Right kidney (tissue), 1 donor: ENCODE measurements around the gene PARVB.

ENCODE experiments used
- DNase-seq: peaks from one replicate; pipeline ENCODE4 v3.0.0-alpha.2; 2016

The PARVB gene

DNA sequence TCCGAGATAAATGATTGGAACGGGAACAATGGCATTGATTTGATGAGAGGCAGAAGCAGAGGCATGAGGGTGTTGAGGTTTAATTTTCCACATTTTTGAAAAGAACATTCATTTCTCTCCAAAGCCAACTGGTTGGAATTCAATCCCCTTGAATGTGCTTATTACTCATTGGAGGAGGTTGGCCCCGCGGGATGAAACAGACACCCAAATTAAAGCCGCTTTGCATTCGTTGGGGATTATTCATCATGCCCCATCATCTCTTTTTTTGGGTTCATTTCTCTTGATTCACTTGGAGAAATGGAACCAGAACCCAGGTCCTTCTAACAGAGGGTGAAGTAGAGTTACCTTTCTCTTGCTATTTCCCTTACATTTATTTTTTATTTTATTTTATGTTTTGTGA, 109.1 kb downstream of the PARVB start:
- no peak for DNase-seq

DNA sequence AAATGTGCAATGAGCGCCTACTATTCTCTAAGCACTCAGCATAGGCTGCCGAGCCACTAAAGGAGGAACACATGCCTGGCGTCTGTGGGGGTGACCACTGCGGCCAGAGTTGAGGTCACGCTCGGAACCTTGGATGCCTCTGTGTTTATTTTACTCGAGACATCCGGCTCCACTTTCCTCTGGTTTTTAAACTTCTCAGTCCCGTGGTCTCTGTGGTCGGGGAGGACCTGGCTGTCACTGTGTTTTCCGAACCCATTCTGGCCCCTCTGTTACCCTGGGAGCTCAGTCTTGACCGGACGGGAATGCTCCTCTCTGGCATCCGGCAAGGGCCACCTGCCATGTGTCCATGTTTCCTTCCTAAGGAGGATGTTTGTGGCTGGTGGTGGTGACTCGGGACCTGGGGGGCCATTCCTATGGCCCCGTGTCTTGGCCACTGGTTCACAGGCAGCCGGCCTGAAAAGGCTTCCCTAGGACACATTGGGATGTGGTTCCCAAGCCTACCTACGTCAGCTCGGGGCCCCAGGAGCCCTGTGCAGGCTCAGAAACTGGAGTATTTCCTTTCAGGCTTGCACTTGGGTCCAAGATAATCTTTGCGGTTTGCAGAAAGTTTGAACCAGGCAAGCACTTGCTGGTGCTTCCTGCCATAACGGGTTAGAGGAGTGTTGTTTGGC, 109.9 kb downstream of the PARVB start:
- no peak for DNase-seq

DNA sequence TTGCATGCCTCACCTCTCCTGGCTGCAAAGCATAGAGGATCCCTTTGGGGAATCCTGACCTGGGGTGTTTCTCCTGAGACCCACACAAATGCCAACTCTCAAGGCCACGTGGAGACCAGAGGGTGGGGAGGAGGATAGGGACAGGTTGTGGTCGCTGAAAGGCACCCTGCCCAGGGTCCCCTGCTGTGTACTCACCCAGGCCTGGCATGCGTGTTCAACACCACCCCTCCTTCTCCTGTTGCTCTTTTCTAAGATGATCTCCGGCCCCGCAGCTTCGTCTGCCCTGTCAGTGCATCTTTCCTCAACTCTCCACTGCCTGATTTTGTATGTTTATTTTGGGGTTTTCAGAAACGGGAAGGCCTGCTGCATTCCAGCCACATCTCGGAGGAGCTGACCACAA, 112.0 kb downstream of the PARVB start:
- DNase-seq = no peak

DNA sequence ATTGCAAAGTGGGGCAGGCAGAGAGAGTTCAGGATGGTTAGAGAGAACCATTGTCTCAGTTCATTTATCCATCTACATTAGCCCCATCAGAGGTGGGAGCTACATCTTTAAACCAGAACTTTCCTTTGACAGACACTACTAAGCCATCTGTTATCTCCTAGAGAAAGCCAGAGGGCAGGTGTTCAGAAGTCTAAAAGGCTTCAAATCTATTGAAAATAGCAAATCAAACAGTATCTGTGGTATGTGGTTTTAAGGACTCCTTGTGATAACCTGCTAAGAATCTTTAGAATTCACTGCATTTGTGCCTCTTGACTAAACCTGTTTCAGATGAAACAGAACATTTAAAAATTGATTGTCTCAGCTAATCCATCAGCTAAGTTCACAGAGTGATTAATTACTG, 112.7 kb downstream of the PARVB start:
- DNase-seq = no peak

DNA sequence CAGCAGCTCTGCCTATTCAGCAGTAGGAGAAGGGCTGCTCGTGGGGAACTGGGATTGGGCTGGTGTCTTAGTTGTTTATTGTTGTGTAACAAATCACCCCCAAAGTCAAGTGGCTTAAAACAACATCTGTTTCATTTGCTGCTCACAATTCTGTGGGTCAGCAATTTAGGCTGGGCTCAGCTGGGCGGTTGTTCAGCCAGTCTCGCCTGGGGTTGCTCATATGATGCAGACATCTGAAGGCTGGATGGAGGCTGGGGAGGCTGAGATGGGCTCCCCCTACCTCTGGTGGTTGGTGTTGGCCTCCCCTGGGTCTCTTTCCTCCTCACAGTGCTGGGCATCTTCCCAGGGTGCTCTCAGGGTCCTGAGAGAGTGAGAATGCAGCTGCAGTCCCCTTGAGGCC, 113.3 kb downstream of the PARVB start:
- DNase-seq = no peak

DNA sequence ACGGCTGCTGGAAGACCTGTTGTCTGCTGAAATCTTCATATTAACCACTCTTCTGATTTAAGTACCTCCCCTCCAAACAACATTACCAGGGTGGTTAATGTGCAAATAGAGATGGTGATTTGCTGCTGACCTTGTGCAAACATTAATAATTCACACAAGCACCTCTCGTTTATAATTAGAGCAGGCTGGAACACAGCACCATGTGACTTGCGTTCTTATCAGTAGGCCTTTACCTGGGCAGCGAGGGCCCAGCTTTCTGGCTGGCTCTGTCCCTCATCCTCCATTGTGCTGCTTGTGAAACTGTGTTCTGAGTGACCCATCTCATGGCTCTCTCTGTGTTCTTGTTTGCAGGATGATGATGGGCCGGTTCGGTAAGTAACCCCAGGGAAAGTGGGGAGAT, 115.7 kb downstream of the PARVB start:
- no peak for DNase-seq

DNA sequence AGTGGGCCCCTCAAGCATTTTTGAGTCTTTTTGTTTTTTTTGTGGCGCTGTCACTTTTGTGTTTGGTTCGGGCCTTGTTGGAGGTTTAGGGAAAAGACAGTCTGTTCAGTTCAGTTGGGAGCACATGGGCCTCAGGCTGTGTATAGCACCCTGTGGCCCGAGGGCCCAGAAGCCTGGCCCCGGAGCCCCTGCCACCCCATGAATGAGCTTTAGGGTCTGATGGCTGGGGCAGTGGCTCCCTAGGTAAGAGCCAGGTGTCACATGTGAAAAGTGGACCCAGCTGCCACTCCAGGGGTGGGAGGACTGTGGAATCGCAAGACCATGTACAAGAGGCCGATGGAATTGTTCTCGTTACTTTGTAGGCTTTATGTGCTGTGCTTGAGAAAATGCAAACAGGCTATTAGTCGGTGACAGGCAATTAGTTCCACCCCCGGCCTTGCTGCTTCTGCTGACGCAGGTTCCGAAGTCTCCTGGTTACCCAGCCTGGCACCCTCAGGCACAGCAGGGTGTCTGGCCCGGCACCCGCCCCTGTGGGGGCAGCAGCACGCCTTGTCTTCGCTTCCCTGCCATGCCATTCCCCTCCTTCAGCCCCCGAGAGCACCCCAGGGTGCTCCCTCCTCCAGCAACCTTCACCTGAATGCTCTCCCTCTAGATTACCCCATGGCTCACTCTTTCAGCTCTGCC, 118.5 kb downstream of the PARVB start:
- no peak for DNase-seq

DNA sequence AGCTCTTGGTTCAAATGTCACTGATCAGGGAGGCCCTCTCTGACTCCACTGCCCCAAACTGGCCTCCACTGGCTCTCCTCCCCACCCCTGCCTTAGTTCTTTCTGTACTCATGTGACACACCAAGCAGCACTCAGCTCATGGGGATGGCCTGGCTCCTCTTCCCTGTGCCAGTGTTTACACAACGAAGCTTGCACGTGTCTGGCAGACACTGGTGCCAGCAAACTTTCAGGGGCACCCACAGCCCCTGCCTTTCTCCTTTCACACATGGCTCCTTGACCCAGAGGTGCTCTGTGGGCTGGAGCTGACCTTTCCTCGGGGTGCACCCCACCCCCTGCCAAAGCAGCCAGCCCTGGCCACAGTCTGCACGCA, 119.0 kb downstream of the PARVB start:
- DNase-seq = no peak

DNA sequence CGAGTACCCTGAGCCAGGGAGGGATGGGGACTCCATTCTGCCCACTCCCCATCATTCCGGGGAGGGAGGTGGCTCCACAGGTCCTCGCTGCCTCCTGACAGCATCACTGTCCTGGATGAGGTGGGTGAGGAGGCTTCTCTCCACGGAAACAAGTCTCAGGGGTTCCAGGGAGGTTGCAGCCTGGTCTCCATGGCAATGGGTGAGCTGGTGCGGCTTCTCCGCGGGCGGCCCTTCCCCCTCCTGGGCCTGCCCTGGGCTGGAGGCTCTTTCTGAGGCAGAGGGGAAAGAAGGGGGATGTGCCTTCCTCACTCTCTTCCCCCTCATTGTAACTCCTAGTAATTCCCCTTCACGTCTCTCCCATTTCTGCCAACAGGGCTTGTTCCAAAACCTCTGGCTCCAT, 119.5 kb downstream of the PARVB start:
- DNase-seq = no peak

DNA sequence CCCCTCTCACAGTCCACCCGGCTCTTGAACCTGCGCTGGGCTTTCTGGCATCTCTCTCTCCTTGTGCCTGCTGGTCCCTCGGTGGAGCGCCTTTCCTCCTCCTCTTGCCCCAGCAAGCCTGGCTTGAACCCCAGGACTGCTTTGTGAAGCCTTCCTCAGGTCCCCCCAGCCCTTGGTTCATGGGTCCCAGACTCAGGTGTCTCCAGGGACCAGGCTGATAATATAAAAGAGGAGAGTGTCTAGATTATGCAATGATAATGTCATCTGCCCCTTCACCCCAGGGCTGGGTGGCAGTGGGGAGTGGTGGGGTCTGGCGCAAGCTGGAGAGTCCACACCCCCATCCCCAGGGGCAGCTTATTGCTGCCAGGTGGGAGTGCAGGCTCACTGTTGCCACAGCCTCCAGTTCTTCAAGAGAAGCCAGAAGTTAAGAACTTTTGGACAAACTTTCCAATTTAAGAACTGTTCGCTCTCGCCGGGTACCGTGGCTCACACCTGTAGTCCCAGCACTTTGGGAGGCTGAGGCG, 120.0 kb downstream of the PARVB start:
- DNase-seq = no peak

DNA sequence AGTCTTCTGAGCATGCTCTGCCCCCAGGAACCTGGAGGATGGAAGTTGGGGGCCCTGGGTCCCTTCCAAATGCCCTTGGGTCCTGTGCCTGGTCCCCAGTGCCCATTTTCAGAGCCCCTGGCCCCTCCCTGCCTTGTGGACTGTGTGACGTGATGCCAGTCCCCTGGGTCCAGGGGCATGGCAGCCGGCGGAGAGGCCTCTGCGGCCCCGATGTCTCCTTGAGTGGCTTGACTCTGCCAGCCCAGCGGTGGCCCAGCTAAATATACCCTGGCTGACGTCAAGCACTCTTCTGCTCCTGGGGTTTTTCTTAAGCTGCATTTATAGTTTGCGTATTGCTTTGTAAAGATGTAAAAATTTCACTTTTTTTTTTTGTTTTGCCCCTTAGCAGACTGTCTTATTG, 121.4 kb downstream of the PARVB start:
- no peak for DNase-seq

DNA sequence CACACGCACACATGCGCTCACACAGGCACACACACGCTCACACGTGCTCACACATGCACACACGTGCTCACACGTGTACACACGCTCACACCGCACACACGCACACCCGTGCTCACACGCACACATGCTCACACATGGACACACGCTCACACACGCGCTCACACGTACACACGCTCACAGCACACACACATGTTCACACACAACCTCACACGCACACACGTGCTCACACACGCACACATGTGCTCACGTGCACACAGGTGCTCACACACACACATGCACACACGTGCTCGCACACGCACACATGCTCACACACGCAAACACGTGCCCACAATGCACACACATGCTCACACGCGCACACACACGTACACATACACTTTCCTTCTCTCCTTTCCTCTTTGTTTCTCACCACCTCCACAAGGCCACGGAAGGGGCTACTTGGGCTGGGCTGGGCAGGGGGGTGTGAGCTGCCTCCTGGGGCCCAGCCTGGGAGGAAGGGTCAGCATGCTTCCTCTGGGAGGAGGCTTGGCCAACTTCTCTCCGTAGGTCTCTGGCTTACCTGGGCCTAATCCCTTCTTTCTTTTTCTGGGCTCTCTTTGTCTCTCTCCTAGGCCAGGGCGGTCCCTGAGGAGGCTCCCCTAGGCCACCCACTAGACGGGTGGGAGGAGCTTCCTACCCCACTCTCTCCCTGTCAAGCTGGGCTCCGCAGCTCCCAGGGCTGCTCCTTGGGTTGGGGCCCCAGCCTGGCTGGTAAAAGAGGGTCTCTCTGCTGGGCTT, 122.2 kb downstream of the PARVB start:
- DNase-seq = no peak

DNA sequence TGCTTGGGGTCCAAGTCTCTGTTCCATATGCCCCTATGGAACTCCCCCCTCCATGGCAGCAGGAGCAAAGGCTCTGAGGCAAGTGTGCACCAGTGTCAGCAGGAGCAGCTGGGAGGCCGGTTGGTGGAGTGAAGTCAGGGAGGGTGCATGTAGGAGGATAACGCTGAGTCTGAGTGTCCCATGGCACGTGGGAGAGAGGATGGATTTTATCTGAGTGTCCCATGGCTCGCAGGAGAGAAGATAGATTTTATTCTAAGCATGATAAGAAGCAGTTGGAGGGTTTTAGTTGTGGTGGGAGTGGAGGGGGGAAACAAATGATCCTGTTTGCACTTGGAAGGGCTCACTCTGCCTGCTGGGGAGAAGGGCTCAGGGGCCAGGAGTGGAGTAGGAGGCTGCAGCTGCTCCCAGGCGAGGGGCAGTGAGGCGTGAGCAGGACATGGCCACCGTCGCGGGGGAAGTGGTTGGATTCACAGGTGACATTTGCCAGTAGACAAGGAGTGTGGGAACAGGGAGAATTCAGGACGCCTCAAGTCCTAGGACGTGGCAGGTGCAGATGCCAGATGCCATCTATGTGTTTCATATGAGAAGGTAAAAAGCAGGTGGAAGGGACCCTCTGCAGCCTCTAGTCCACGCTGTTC, 123.0 kb downstream of the PARVB start:
- DNase-seq = no peak

DNA sequence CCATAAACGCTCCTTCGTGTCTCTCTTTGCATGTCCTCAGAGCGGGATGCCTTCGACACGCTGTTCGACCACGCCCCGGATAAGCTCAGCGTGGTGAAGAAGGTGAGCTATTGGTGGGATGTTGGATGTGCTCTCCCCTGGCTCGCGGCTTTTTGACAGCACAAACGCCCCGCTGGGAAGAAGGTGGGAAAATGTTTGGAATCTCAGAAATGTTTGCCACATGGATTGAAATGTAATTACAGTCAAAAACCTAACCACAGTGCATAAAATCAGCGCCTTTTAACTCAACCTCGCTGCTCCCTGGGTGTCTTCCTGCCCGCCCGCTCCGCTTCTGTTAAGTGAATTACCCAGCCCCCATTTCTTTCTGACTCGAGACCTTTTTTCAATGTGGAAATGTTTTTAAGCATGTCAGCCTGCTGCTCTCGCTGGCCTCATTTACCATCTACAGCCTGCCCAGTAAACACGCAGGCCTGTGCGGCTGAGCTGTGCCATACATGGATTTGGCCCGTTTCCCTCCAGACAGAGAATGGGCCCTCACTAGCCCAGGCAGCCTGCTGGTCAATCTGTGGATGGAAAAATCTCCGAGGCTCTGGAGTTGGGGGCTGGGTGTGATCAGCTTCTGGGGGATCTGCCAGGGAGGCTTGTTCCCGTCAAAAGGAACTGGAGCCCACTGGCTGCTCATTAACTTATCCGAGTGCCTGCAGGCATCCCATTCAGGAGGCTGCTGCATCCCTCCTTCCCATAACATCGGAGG, 123.9 kb downstream of the PARVB start:
- DNase-seq = no peak

DNA sequence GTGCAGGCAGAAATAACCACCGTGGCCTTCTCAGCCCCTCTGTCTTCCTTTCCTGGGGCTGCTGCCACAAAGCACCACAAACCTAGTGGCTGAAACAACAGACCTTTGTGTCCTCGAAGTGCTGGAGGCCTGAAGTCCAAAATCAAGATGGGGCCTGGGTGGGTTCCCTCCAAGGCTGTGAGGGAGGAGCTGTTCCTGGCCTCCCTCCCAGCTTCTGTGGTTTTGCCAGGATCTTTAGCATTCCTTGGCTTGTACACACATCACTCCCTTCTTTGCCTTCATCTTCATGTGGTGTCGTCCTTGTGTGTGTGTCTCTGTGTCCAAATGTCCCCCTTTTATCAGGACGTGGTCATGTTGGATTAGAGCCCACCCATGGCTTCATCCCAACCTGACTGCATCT, 127.6 kb downstream of the PARVB start:
- no peak for DNase-seq

DNA sequence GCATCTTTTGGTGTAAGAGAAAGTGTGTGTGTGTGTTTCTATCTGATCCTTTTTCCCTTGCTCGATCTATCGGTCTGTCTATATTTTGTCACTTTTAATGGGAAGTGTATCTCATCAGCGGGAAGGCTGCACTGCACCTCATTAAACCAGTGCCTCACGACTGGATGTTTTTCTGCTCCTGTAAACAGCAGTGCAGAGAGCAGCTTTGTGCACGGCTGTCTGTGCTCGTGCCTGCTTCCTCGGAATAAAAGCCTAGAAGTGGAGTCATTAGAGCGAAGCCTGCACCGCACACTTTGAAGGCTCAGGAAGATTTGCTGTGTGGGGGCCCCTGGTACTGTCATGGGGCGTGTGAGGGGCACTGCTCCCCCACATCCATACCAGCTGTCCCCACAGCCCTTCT, 129.6 kb downstream of the PARVB start:
- DNase-seq = no peak

DNA sequence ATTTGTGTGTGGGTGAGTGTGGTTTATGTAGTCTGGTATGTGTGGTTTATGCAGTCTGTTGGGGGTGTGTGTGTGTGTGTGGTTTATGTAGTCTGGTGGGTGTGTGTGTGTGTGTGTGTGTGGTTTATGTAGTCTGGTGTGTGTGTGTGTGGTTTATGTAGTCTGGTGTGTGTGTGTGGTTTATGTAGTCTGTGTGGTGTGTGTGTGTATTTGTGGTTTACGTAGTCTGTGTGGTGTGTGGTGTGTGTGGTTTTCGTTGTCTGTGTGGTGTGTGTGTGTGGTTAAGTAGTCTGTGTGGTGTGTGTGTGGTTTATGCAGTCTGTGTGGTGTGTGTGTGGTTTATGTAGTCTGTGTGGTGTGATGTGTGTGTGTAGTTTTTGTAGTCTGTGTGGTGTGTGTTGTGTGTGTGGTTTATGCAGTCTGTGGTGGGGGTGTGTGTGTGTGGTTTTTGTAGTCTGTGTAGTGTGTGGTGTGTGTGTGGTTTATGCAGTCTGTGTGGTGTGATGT, 130.4 kb downstream of the PARVB start:
- DNase-seq = no peak

DNA sequence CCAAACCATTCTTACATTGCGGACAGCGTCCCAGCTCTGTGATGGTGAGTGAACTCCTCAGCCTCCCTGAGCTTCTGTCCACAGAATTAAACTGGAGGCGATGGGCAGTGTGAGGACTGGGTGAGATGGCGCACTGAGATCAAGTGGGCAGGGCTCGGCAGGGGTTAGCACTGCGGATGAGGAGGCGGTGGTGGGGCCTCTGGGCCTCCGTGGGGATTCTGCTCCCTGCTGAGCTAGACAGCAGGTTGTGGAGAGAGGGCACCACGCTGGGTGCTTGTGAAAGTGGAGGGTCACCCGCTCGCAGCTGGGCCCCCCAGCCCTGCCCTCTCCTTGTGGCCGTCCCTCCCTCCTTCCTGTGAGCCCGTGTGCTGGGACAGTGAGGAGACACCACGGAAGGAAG, 131.0 kb downstream of the PARVB start:
- no peak for DNase-seq

DNA sequence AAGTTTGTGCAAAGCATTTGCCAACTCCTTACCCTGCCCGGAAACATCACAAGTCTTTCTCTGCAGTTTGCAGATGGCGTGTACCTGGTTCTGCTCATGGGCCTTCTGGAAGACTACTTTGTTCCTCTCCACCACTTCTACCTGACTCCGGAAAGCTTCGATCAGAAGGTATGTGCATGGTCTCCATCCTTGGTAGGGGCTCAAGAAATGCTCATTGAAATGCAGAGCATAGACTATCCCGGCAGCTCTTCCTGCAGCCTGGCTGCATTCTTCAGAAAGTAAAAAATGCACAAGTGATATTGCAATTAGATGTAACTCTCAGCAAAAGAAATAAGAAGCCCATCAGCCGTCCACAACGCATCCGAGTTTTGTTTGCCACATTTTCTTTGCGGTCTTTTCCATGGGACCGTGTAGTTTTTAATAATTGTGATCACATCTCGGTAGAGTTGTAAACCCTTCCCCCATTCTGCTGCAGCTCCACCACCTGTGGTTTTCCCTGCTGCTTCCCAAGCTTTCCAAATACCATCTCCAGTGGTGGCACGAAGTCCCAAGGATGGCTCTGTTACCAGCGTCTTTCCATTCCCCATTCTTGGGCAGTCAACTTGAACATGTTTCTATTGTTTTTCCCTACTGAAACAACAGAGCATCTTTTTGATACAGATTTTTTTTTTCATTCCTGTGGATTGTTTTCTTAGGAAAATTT, 134.0 kb downstream of the PARVB start:
- no peak for DNase-seq

DNA sequence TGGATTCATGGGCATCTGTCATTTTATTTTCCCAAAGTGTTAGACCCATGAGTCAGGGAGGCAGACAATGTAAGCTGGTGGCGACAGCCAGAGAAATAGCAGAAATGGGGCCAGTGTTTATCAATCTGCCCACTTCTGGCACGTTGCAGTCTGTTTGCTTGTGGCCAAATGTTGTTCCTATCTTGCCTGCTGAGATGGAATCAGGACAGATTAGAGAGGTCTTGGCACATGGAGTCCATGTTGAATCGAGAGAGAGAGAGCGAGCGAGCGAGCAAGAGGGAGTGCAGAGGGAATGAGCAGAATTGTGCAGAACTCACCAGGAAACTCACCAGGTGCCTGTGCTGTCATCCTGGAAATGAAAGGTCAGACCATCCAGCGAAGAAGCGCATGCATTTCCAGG, 134.7 kb downstream of the PARVB start:
- no peak for DNase-seq

DNA sequence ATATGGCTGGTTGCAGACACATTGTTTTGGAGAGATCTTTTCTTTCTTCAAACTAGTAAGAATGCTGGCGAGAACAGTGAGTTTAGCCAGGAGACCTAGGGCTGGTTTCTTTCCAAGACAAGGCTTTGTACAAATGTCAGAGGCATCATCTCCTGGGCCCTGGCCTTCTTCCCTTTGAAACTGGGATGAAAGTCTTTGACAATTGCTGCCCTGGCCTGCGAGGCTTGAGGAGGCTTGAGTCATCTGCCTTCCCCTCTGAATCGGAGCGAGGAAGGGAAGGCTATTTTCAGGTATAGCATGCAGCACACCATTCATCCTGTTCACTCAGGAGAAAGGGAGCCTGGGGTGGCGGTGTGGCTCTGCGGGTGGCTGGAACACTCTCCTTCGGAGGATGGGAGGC, 135.1 kb downstream of the PARVB start:
- no peak for DNase-seq
